ENCODE measurements around the gene SSR1. TPM values are rescaled to one million over a fixed set of nuclear protein-coding genes. Genes with fewer than 3 reads are reported as not detected.

SSR1 gene
- total RNA-seq, 3 donors from 2014 or later (not counting 1 experiment from before 2014, with no cell fraction given), result 82.8 to 97.6 (median 93.1) TPM

- Histone ChIP-seq H3K27me3 (ENCODE audit: control insufficient read depth, insufficient read depth, low read length) (no peaks in the 10 kb centered on the region), H3K36me3 (ENCODE audit: control insufficient read depth, insufficient read depth, low read length) (peaks cover 39% of the 10 kb centered on the region), H3K4me1 (ENCODE audit: control insufficient read depth, insufficient read depth, low read length) (no peaks in the 10 kb centered on the region), H3K27ac (ENCODE audit: low read length) (no peak overlapping the region), H3K4me3 (ENCODE audit: low read length) (no peak overlapping the region), H3K9me3 (ENCODE audit: control insufficient read depth, insufficient read depth, low read length) (no peaks in the 10 kb centered on the region)
- no peak for ATAC-seq
- Mint-ChIP-seq H3K4me3 (no peak overlapping the region), H3K9me3 (no peaks in the 10 kb centered on the region), H3K4me1 (peaks cover 0 to 14% of the 10 kb centered on the region in 2 donors), H3K36me3 (peaks cover 7% of the 10 kb centered on the region), H3K27ac (no peak overlapping the region), H3K27me3 (ENCODE audit: low read depth in 2 of 2) (no peaks in the 10 kb centered on the region)
- intact Hi-C loops (cut with micrococcal nuclease), result no loop called here
- TF ChIP-seq CTCF (IDR thresholded peaks at IDR 0.05), result no peak
- WGBS (ENCODE audit: insufficient coverage), result 95% methylated on average over 3 of the region's 5 CpGs
- DNase-seq, result no peak
Measured at GRCh38 chr6:7222197-7222596, 90.8 kb downstream of the SSR1 start.

GRCh38 chr6:7219310-7219709 is 93.7 kb downstream of the SSR1 start:
- peak overlapping the region in 1 of 2 donors; percentile 16 for H3K27ac Mint-ChIP-seq
- WGBS (ENCODE audit: insufficient coverage), result 65% methylated on average over 6 of the region's 6 CpGs
- Histone ChIP-seq H3K27ac (ENCODE audit: low read length) (no peak overlapping the region), H3K4me1 (ENCODE audit: control insufficient read depth, insufficient read depth, low read length) (no peaks in the 10 kb centered on the region), H3K27me3 (ENCODE audit: control insufficient read depth, insufficient read depth, low read length) (no peaks in the 10 kb centered on the region), H3K36me3 (ENCODE audit: control insufficient read depth, insufficient read depth, low read length) (peaks cover 43% of the 10 kb centered on the region), H3K9me3 (ENCODE audit: control insufficient read depth, insufficient read depth, low read length) (no peaks in the 10 kb centered on the region), H3K4me3 (ENCODE audit: low read length) (no peak overlapping the region)
- H3K36me3 Mint-ChIP-seq, result no peaks in the 10 kb centered on the region
- no peak overlapping the region for H3K4me3 Mint-ChIP-seq
- peaks cover 0 to 9% of the 10 kb centered on the region in 2 donors for H3K4me1 Mint-ChIP-seq
- ATAC-seq, result peak in 1 of 3 donors; percentile 29
- no peaks in the 10 kb centered on the region for H3K27me3 Mint-ChIP-seq (ENCODE audit: low read depth in 2 of 2)
- no peak for TF ChIP-seq CTCF (IDR thresholded peaks at IDR 0.05)
- H3K9me3 Mint-ChIP-seq, result no peaks in the 10 kb centered on the region
- intact Hi-C loops (cut with micrococcal nuclease), result no loop called here
- DNase-seq, result no peak

- DNase-seq, result no peak
- Histone ChIP-seq H3K9me3 (ENCODE audit: control insufficient read depth, insufficient read depth, low read length) (no peaks in the 10 kb centered on the region), H3K4me3 (ENCODE audit: low read length) (no peak overlapping the region), H3K27ac (ENCODE audit: low read length) (no peak overlapping the region), H3K36me3 (ENCODE audit: control insufficient read depth, insufficient read depth, low read length) (peaks cover 50% of the 10 kb centered on the region), H3K27me3 (ENCODE audit: control insufficient read depth, insufficient read depth, low read length) (no peaks in the 10 kb centered on the region), H3K4me1 (ENCODE audit: control insufficient read depth, insufficient read depth, low read length) (no peaks in the 10 kb centered on the region)
- H3K4me1 Mint-ChIP-seq, result peaks cover 0 to 6% of the 10 kb centered on the region in 2 donors
- no peak for TF ChIP-seq CTCF (IDR thresholded peaks at IDR 0.05)
- no peaks in the 10 kb centered on the region for H3K36me3 Mint-ChIP-seq
- intact Hi-C loops (cut with micrococcal nuclease), result no loop called here
- H3K4me3 Mint-ChIP-seq, result no peak overlapping the region
- H3K27me3 Mint-ChIP-seq (ENCODE audit: low read depth in 2 of 2), result no peaks in the 10 kb centered on the region
- no peaks in the 10 kb centered on the region for H3K9me3 Mint-ChIP-seq
- WGBS (ENCODE audit: insufficient coverage), result 92% methylated on average over 2 of the region's 2 CpGs
- H3K27ac Mint-ChIP-seq, result no peak overlapping the region
- no peak for ATAC-seq
Measured at GRCh38 chr6:7218406-7218988, 94.5 kb downstream of the SSR1 start.

Other genes starting within 250 kb of the SSR1 start
- 10 to 100 TPM; 42.2 to 51.8 (median 44.0) TPM for gene RREB1, start 205.2 kb downstream of the SSR1 start, total RNA-seq
- 1 to 10 TPM in 2 of 3 donors, under 1 TPM in 1; 0.70 to 1.3 (median 1.1) TPM for gene CAGE1, start 76.5 kb upstream of the SSR1 start, total RNA-seq
- 10 to 100 TPM; 36.8 to 48.4 (median 38.2) TPM for gene RIOK1, start 76.6 kb upstream of the SSR1 start, total RNA-seq
- under 1 TPM in 2 of 3 donors, not detected in 1; 0.05 to 0.26 TPM for gene DSP, start 228.5 kb upstream of the SSR1 start, total RNA-seq

Measured in natural killer cell (primary cell).